Measurements from ENCODE around the gene EIF2B5. TPM values are rescaled to one million over a fixed set of nuclear protein-coding genes. Genes with fewer than 3 reads are reported as not detected.

EIF2B5 gene
- total RNA-seq, 1 experiment from 2014 or later, result 37.4 TPM

GRCh38 chr3:184173374-184173722 is 38.2 kb downstream of the EIF2B5 start:
- no peak for DNase-seq (ENCODE audit: low spot score)

DNA sequence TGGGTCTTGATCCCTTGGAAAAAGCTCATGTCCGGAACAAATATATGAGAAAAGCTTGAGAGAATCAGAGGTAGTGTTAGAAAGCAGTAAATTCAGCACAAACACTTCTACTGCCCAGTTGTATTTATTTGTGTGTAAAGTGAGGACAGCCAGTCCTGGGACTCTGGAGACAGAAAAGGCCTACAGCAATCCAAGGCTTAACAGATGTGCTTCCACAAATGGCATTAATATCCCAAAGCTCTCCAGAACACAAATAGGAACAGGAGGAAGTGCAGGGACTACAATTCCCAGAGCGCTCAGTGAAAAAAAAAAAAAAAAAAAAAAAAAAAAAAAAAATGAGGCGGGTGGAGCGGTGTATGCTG is 39.1 kb downstream of the EIF2B5 start:
- DNase-seq (ENCODE audit: low spot score), result no peak

DNA sequence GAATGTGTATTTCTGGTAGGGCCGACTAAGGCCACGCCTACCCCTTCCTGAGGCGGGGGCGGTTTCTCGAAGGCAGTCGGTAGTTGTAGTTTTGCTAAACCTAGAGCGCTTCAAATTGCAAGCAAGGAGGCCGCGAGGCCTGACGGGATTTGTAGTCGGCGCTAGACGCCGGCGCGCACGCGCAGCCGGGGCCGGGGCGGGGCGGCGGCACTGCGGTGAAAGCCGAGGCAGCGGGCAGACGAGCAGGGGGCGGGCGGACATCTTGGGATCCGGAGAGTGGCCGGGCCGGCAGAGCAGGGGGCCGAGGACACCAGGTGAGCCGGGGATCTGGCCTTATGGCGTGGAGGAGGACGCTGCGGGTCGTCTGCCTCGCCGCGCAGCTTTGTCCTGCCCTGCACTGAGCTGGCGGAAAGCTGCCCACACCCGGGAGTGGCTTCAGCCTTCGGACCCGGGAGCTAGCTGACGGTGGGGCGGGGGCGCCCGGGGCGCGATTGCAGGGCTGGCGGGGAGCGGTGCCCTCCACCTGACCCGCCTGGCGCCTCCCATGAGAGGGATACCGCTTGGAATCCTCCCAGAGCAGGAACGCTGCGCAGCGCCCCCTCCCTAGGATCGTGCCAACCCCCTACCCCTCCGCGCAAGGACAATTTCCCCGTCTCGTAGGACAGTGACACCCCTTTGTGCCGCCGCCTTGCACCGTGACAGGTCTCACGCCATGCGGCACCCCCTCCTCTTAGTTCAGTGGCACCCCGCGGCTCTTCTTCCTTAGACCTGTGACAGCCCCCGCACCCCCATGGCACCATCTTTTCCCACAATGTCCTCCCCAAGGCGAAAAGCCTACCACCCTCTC is 39.7 kb downstream of the EIF2B5 start, which contains the start of gene AP2M1:
AP2M1 (plus strand) TSS at position 210 of the 847 bp plus-strand sequence. CDS start 2,139 bp downstream, outside the sequence.
- DNase-seq (ENCODE audit: low spot score), result peak; percentile 100

- DNase-seq (ENCODE audit: low spot score), result no peak
Measured at GRCh38 chr3:184175506-184175905, 40.3 kb downstream of the EIF2B5 start.

DNA sequence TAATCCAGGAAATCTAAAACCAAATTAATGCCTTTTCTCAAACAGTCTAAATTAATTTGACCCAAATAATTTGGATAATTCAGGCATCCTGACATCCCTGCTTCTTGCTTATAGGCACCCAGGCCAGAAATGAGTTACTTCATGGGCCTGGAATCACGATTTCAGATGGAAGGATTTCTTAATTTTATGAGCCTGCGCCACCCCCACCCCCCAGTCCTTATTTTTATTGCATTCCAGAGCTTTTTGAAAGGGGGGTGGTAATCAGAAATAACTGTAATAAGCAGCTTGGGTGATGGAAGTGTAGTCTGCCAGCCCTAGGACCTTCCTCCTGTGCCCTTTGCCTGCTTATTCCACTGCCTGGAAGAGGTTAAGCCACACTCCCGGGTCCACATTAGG is 40.8 kb downstream of the EIF2B5 start:
- no peak for DNase-seq (ENCODE audit: low spot score)

GRCh38 chr3:184176377-184177330 is 41.5 kb downstream of the EIF2B5 start:
- DNase-seq (ENCODE audit: low spot score), result peak; percentile 98

GRCh38 chr3:184177331-184177731 is 42.2 kb downstream of the EIF2B5 start:
- DNase-seq (ENCODE audit: low spot score), result peak; percentile 66

DNA sequence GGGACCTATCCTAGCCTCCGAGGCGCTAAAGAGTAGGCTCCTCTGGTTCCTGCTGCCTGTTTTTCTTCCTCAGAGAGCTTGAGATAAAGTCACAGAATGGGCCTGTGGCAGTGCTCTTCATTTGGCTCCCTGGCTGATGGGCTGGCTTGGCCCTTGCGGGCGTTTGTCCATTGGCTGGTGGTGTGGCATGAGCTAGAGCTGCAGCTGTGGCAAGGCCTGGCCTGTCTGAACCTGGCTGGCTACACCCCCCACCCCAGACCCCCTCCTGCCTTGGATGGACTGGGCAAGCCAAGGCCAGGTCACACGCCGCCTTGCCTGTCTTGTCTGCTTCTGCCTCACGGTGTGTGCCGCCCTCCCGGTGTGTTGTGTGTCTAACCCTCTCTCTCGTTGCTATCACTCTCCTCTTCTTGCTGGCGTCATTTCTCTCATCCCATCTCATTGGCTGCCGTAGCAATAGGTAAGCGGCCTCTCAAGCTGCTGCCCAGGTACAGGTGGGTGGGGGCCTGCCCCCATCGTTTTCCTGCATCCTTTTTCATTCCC is 42.7 kb downstream of the EIF2B5 start:
- no peak for DNase-seq (ENCODE audit: low spot score)

- DNase-seq (ENCODE audit: low spot score), result no peak
Measured at GRCh38 chr3:184178521-184179138, 43.5 kb downstream of the EIF2B5 start.

DNA sequence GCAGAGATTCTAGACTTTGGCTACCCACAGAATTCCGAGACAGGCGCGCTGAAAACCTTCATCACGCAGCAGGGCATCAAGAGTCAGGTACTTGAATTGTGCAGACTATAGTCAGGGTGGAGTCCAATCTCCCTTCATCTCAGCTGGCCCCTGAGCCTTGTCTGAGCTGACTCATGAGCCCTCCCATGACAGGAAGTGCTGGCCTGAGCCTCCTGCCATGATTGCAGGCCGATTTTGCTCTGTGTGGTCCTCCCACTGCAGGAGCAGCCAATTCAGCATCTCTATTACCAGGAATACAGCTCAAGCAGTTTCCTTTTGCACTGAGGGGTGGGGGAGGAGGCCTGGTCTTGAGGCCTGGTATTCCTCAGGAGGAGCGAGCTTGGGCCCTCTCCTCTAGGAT is 45.0 kb downstream of the EIF2B5 start:
- peak; percentile 87 for DNase-seq (ENCODE audit: low spot score)

GRCh38 chr3:184181596-184181995 is 46.4 kb downstream of the EIF2B5 start:
- DNase-seq (ENCODE audit: low spot score), result no peak

DNA sequence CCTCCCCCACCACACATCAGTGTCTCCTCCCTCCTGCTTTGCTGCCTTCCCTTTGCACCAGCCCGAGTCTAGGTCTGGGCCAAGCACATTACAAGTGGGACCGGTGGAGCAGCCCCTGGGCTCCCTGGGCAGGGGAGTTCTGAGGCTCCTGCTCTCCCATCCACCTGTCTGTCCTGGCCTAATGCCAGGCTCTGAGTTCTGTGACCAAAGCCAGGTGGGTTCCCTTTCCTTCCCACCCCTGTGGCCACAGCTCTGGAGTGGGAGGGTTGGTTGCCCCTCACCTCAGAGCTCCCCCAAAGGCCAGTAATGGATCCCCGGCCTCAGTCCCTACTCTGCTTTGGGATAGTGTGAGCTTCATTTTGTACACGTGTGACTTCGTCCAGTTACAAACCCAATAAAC is 48.5 kb downstream of the EIF2B5 start:
- no peak for DNase-seq (ENCODE audit: low spot score)

GRCh38 chr3:184184546-184185230 is 49.5 kb downstream of the EIF2B5 start:
- DNase-seq (ENCODE audit: low spot score), result no peak

DNA sequence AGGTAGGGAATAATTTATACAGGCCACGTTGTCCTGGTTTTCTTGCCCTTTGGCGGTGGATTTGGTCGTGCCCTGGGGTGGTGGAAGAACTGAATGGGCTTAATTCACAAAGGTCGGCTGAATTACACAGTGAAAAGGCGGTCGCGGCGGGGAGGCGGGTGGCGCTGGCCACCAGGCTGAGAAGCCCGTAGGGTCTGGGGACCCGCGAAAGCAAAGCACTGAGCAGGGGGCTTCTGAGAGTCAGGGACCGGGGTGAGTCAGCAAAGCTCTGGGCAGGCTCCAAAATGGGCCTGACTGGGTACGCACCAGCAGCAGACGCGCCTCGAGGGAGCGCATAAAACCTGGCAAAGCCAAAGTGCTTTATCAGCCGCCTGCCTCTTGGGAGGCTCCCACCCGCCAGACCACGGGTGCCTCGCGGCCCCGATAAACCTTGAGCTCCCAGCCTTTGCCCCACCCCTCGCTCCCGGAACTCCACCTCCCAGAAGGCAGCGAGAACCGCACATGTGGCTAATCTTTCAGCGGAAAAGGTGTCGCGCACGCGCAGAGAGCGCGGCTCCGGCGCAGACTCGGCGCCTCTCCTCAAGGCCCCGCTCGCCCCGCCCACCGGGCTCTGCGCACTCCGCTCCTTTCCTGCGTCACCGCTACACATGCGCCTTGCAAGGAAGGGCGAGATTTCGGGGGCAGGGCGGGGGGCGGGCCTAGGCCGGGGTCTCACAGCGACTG is 50.5 kb downstream of the EIF2B5 start:
- DNase-seq (ENCODE audit: low spot score), result peak; percentile 97

DNA sequence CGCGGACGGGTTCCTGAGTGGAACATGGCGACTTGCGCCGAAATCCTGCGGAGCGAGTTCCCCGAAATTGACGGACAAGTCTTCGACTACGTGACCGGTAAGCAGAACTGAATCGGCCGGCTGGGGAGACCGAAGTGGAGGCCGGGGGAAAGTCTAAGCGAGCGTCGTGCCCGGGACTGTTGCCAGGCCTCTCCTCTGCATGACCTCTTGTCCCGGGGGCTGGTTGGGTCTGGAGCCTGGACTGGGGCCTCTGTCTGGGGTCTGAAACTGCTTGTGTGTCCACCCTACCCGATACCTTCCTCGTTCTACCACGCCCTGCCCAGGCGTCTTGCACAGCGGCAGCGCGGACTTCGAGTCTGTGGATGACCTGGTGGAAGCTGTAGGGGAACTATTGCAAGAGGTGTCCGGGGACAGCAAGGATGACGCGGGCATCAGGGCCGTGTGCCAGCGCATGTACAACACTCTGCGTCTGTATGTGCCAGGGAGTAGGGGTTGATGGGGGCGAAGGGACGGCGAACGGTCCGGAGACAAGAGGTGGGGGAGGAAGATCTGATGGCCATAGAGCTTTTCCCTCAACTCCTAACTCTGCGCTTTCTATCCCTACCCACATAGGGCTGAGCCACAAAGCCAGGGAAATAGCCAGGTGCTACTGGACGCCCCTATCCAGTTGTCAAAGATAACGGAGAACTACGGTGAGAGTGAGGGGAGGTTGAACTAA is 51.2 kb downstream of the EIF2B5 start, which contains the start of gene ABCF3:
ABCF3 (plus strand) TSS at position 16 of the 718 bp plus-strand sequence; CDS start at position 25, 9 bp downstream.
- DNase-seq (ENCODE audit: low spot score), result peak; percentile 38

DNA sequence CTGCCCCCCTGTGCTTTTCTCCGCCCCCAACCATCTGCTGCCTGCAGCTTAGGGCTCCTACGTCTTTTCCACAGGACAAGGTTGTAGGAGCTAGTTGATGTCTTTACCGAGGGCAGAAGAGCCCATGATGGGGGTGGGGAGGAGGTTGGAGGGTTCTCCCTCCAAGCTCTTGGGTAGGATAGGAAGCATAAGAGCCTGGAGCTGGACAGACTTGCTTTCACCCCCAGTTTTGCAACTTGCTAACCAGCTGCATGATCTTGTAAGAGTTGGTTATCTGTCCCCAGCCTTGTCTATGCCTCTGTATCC is 51.7 kb downstream of the EIF2B5 start:
- no peak for DNase-seq (ENCODE audit: low spot score)

DNA sequence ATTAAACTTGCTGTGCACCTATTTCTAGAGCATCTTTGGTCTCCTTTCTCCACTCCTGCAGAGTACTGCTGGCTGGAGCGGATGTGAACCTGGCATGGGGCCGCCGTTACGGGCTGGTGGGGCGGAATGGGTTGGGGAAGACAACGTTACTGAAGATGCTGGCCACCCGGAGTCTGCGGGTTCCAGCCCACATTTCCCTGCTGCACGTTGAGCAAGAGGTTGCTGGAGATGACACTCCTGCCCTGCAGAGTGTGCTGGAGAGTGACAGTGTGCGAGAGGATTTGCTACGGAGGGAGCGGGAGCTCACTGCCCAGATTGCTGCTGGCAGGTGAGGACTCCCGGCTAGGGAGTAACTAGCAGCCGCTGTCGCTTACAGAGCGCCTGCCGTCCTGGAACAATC is 52.9 kb downstream of the EIF2B5 start:
- no peak for DNase-seq (ENCODE audit: low spot score)

- DNase-seq (ENCODE audit: low spot score), result no peak
Measured at GRCh38 chr3:184189421-184189820, 54.3 kb downstream of the EIF2B5 start.

DNA sequence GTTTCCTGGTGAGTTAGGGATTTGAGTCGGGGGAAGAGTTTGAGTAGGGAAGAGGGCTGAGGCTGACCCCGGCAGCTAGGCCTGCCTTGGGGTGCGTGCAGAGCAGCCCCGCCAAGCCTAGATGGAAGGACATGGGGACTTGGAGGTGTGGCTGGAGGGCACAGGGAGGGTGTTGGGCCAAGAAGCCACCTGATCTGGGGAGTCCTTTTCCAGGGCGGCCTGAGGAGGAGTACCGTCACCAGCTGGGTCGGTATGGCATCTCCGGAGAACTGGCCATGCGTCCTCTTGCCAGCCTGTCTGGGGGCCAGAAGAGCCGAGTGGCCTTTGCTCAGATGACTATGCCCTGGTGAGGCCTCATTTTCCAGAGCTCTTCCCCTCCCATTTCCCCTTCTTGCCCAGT is 57.7 kb downstream of the EIF2B5 start:
- DNase-seq (ENCODE audit: low spot score), result no peak

DNA sequence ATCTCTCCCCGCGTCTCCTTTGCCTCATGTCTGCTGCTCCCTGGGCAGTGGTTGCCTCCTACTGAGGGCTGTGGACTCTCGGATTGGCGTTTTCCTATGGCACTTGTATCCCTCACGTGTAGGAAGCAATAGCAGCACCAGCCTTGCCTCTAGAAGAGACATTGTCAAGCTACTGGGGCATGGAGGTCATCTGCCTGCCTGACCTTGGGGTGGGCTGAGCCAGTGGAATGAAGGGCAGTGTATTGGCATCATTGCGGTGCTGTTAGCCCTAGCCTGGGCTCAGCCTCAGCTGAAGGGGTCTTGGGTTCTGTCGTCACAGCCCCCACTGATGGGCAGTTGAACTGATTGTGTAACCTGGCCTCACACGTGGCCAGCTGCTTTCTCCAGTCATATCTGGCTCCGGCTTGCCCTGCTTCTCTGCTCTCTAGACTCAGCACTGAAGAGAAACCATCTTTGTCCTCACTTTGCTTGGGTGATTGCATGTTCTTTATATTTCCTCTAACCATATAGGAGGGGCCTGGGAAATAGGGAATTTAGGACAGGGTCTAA is 58.9 kb downstream of the EIF2B5 start:
- no peak for DNase-seq (ENCODE audit: low spot score)
